ENCODE data around the gene SLC18A3. TPM values are rescaled to one million over a fixed set of nuclear protein-coding genes. Genes with fewer than 3 reads are reported as not detected.
A peak's percentile ranks its signal among the peaks of the same experiment; 100 is the strongest.

Gene SLC18A3
- total RNA-seq, 1 experiment from 2014 or later: 0.13 TPM

GRCh38 chr10:49627644-49628247 lies 17.6 kb downstream of the SLC18A3 start:
- ATAC-seq (no peak), DNase-seq (ENCODE audit: low spot score) (peak; percentile 1)
- no peaks in the 10 kb centered on the region for H3K36me3 Mint-ChIP-seq
- H3K9me3 Mint-ChIP-seq: no peaks in the 10 kb centered on the region
- H3K4me3 Mint-ChIP-seq: no peak overlapping the region
- no peak for TF ChIP-seq SOX15 (CRISPR knock-in tag; IDR thresholded peaks at IDR 0.05)
- no peak for TF ChIP-seq ZNF416 (CRISPR knock-in tag; IDR thresholded peaks at IDR 0.05)
- TF ChIP-seq MLX (CRISPR knock-in tag; IDR thresholded peaks at IDR 0.05): no peak
- no peak for TF ChIP-seq JAZF1 (CRISPR knock-in tag; IDR thresholded peaks at IDR 0.05)
- no peak for TF ChIP-seq CTCF (IDR thresholded peaks at IDR 0.05)
- TF ChIP-seq HMGA2 (CRISPR knock-in tag; IDR thresholded peaks at IDR 0.05): no peak
- ChIA-PET CTCF (no interaction called here), POLR2A (no interaction called here)
- peaks cover 7% of the 10 kb centered on the region for H3K27me3 Mint-ChIP-seq (ENCODE audit: low read depth)
- H3K27ac Mint-ChIP-seq: no peak overlapping the region
- H3K4me1 Mint-ChIP-seq: no peaks in the 10 kb centered on the region

GRCh38 chr10:49628599-49628998 lies 18.5 kb downstream of the SLC18A3 start:
- no peaks in the 10 kb centered on the region for H3K9me3 Mint-ChIP-seq
- no peaks in the 10 kb centered on the region for H3K36me3 Mint-ChIP-seq
- DNase-seq (ENCODE audit: low spot score) (peak; percentile 0), ATAC-seq (no peak)
- POLR2A ChIA-PET: no interaction called here
- TF ChIP-seq ZNF219 (CRISPR knock-in tag; IDR thresholded peaks at IDR 0.05; ENCODE audit: borderline replicate concordance) (no peak), ZNF317 (CRISPR knock-in tag; IDR thresholded peaks at IDR 0.05; ENCODE audit: borderline replicate concordance, low read depth) (no peak), ZNF416 (CRISPR knock-in tag; IDR thresholded peaks at IDR 0.05) (no peak), ZNF138 (CRISPR knock-in tag; conservative IDR thresholded peaks at IDR 0.05) (no peak), MXD4 (CRISPR knock-in tag; IDR thresholded peaks at IDR 0.05; ENCODE audit: borderline replicate concordance) (no peak), FOXJ3 (CRISPR knock-in tag; IDR thresholded peaks at IDR 0.05; ENCODE audit: borderline replicate concordance) (no peak), HMGA2 (CRISPR knock-in tag; IDR thresholded peaks at IDR 0.05) (no peak), PRRX2 (CRISPR knock-in tag; IDR thresholded peaks at IDR 0.05) (no peak), RELA (CRISPR knock-in tag; IDR thresholded peaks at IDR 0.05; ENCODE audit: borderline replicate concordance) (no peak), ERG (CRISPR knock-in tag; IDR thresholded peaks at IDR 0.05) (no peak), GRHL2 (CRISPR knock-in tag; IDR thresholded peaks at IDR 0.05; ENCODE audit: insufficient replicate concordance, severe bottlenecking) (no peak), OVOL2 (CRISPR knock-in tag; IDR thresholded peaks at IDR 0.05; ENCODE audit: borderline replicate concordance) (no peak), ZSCAN18 (CRISPR knock-in tag; IDR thresholded peaks at IDR 0.05) (no peak), IRF1 (CRISPR knock-in tag; IDR thresholded peaks at IDR 0.05) (no peak)
- H3K4me1 Mint-ChIP-seq: no peaks in the 10 kb centered on the region
- H3K4me3 Mint-ChIP-seq: no peak overlapping the region
- CTCF ChIA-PET: no interaction called here
- H3K27ac Mint-ChIP-seq: no peak overlapping the region
- H3K27me3 Mint-ChIP-seq (ENCODE audit: low read depth): peaks cover 4% of the 10 kb centered on the region

Data from WTC11 (cell line).